NCI-H1436 treated with DMSO at 0.1 percent for 48 hours (cell line): ENCODE data around the gene CCDC28B.
"Not testable (repeated sequence)": the region's sequence is repeated elsewhere in the genome, so short reads cannot be mapped to it uniquely, and the experiment has no call there.

ENCODE experiments used
- DNase-seq: peaks from one replicate; lab custom pipeline; 2025; lab: John Stamatoyannopoulos, UW

The CCDC28B gene

DNA sequence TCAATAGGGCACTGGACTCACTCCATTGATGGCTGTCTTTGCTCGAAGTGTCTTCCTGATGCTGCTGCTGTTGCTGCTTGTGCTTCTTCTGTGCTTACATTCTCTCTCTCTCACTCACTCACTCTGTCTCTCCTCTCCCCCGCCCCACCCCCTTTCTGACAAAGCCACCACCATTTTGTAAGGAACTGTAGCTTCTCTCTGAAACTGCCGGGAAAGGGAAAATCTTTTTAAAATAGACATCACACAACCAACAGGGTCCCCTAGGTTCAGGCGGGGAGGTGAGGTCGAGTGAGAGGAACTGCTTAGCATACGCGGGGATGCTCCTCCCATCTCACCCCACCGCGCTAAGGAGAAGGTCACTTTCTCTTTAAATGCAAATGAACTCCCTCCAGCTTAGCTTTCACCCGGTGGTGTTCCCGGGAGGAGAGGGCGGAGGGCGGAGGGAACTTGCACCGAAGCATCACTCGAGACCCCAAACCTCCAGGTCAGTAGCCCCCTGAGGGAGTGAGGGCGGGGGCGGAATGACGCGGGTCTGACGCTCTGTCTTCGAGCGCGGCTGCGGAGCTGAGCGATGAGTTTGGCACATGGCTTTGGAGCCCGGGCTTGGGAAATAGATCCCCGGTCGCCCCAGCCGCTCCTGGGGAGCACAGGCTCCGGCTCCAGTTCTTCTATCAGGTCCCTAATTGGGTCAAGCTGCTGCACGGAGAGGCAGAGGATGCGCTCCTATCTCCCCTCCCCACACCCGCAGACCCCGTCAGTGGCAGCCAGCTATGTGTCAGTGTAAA, at the start of gene CCDC28B:
CCDC28B (plus strand) TSS at position 370 of the 785 bp plus-strand sequence. CDS start 1,341 bp downstream, outside the sequence.
- DNase-seq, result peak; percentile 31

DNA sequence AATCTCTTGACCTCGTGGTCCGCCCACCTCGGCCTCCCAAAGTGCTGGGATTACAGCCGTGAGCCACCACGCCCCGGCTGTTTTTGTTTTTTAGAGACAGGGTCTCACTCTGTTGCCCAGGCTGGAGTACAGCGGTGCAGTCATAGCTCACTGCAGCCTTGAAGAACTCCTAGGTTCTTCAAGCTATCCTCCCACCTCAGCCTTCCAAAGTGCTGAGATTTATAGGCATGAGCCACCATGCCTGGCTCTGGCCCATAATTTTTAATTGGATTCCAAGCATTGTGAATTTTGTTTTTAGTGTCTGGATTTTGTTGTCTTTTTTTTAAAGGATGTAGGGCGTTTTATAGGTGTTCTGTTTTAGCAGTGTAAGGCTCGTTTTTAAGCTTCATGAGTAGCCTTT, 49.5 kb upstream of the CCDC28B start:
- no peak for DNase-seq

DNA sequence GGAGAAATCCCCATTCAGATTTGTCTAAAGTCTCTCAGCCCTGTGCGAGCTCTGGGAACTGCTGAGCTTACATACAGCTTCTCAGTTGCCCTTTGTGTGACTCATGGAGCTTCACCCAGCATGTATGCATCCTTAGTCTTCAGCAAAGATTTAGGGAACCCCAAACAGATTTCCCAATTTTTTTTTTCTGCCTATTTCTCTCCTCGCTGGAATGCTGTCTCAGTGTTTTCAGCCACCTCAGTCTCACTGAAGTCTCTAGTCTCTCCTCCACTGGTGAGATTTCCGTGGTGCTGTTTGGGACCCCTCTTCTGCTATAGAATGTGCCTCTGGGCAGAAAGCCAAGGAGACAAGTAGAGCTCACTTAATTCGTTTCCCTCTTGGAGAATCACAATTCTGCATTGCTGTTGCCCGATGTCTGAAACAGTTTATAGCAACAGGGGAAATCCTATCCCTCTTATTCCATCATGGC, 49.0 kb upstream of the CCDC28B start:
- DNase-seq, result no peak

DNA sequence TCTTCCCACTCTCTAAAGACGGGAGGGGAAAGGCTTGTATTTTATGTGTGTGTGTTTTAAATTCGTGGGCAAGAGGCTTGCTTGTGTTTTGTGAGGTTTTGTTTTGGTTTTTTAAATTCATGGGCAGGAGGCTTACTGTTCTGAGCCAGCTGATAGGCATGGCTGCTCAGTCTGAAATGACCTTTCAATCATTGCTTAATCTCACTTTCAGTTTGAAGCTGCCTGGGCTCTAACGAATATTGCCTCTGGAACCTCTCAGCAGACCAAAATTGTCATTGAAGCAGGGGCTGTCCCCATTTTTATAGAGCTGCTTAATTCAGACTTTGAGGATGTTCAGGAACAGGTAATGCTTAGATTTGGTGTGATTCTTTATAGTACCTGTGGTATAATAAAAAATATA, 41.2 kb upstream of the CCDC28B start:
- no peak for DNase-seq

DNA sequence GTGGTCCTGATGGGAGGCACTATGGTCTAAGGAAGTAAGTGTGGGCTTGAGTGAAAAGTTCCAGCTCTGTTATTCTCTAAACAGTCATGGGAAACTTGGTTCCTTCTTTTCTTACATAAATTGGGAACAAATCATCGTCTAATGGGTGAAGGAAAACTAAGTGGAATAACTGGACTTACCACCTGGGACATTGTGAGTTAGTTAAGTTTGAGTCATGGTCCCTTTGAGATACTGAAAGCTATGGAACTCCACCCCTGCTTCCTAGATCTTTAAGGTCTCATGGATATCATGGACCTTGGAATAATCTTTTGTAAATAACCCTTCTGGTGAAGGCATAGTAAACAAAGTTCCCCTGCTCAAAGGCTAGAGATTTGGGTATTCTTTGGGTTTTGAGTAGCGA, 37.0 kb upstream of the CCDC28B start:
- DNase-seq, result no peak

DNA sequence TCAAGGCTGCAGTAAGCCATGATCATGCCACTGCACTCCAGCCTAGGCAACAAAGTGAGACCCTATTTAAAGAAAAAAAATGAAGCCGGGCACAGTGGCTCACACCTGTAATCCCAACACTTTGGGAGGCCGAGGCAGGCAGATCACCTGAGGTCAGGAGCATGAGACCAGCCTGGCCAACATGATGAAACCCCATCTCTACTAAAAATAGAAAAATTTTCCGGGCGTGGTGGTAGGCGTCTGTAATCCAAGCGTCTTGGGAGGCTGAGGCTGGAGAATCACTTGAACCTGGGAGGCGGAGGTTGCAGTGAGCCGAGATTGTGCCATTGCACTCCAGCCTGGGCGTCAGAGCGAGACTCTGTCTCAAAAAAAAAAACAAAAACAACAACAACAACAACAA, 34.8 kb upstream of the CCDC28B start:
- DNase-seq, result not testable (repeated sequence)

DNA sequence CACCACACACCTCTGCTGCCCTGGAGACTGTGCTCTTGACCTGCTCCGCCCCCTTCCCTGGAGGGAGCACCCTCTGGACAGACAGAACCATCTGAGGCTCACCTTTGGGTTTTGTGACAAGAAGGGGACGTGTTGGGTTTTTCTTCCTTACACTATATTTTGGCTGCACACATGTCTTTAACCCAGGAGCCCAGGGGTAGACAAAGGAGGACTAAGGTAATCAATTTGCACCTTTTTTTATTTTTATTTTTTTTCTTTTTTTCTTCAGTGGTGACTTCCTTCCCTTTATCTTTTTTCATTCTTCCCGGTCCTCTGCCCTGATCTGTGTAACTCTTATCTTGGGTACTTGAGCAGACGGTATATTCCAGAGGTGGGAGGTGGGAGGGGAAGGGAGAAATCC, 29.4 kb upstream of the CCDC28B start:
- DNase-seq, result no peak

DNA sequence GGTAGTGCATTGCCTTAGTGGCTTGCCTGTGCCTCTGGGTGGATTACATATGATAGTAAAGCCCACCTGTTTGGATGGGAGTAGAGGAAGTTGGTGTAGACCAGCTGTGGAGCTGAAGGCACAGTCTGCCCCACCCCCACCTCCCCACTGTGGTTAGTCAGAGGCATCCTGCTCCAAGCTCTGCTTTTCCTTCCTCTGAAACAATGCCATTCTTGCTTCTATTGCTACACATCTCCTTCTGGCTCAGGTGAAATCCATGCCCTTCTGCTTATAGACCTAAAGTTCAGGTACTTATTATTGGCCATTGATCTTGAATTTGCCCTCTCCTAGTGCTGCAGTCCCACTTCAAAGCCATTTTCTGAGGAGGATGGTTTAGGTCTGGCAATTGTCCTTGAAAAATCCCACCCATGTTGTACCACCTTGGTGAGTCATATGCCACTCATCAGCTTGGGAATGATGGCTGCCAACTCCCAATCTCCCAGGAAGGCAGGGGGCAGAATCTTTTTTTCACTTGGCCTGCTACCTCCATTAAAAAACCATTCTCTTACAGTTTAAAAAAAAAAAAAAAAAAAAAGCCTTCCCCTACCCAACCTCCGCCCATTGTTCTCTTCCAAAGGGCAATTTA, 27.7 kb upstream of the CCDC28B start:
- no peak for DNase-seq

DNA sequence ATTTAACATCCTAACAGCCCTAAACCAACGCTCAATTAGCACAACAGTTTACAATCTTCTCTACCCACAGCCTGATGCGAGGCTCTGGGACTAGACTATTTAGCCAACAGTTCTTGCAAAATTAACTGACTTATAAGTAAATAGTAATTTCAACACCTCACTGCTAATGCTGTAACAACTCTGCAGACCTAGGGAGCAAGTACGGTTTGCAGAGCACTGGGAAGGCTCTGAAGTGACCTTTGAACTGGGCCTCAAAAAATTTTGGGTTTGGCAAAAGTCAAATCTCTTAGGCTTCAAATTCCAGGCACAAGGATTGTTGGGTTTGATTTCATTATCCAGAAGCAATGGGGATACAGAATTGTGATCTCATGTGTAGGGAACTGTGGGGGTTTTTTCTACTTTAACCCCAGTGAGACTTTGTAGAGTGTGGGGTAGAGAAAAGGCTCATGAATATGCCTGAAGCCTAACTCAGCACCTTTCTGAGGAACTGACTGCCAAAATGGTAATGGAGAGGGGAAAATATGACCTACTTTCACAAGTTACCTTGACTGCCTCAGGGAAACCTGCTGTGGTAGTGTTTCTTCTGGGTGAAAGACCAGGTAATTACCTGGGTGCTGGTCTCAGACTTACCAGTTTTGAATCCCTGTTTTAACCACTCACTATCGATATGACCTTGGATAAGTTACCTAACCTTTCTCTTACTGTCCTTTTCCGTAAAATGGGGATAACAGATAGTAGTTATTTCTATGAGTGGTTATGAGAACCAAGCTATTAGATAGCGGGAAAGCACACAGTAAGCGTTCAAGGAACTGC, 21.8 kb upstream of the CCDC28B start:
- DNase-seq, result no peak

DNA sequence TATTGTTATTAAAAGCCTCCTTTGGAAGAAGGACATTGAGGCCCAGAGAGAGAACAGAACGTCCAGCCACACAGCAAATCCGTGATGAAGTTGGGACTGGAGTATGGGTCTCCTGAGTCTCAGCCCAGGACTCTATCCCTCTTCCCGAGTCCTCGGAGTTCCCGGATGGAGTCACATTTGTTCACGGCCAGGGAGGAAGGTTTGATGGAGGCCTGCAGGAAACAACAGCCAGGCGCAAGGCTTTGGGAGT, 21.3 kb upstream of the CCDC28B start:
- DNase-seq, result no peak

DNA sequence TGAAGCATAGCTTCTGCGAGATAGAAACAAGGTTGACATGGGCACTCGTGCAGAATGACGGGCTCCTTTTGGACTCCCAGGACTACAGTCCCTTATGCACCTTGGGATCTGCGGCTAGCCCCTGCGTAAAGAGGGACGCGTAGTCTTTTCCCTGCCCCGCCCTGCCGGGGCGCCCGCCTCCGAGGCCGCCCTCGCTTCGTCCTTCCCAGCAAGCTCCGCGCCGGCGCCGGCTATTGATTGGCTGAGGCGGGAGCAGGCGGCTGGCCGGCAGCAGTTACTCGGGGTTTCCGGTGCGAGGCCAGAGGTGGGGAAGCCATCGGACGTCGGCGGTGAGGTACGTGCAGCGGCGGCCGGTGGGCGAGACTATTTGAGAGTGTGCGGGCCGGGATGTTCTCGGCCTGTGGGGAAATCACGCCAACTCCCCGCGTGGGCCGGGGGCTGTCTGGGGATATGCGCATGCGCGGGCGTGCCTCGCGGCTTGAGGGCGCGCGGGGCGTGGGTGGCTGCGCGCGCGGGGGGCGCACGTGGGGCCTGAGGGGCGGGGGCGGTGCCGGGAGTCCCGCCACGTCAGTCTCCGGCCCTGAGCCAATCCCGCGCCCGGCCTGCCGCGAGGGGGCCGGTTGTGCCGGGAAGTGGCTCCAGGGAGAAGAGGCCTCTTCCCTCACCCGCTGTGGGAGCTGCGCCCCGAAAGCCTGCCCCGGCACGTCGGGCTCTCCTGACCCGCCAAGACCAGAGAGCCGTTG, 20.8 kb upstream of the CCDC28B start, which contains the start of gene TXLNA:
TXLNA (plus strand) TSS at position 233 of the 743 bp plus-strand sequence. CDS start 671 bp downstream, outside the sequence.
- peak; percentile 35 for DNase-seq

DNA sequence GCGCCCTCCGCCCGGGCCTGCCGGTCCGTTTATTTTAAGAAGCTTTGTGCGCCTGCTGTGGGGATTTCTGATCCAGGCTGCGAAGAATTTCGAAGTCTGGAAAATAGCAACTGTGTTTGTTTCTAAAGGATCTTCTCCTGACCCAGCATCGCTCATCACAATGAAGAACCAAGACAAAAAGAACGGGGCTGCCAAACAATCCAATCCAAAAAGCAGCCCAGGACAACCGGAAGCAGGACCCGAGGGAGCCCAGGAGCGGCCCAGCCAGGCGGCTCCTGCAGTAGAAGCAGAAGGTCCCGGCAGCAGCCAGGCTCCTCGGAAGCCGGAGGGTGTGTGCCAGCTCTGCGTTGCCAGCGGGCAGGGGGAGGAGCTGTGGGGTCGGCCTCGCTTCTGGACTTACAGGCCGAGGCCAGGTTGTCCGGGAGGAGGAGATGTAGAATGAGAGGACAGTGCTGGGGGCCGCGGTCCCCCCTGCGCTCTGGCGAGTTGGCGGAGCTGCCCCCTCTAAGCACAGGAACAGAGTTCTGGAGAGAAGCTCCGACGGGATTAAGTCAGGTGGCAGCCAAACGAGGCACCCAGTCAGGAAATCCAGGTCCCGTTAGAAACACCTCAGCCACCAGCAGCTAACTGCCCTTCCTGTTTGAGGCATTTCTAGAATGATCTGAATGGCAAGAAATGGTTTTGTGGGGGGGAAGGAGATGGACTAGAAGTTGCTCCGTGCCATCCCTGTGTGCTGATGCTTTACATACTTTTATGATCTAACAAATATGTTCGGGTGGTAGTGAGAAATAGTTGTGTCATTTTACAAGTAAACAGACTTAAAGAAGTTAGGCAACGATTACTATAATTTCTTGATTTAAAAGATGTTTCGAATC, 20.0 kb upstream of the CCDC28B start:
- no peak for DNase-seq

DNA sequence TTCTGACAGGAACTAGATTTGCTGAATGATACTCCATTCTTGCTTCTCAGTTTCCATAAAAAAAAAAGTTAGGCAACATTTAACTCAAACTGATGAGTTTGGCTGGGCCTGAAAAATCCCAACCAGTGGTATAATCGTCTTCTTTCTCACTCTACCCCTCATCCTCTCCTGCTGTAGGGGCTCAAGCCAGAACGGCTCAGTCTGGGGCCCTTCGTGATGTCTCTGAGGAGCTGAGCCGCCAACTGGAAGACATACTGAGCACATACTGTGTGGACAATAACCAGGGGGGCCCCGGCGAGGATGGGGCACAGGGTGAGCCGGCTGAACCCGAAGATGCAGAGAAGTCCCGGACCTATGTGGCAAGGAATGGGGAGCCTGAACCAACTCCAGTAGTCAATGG, 19.3 kb upstream of the CCDC28B start:
- no peak for DNase-seq

DNA sequence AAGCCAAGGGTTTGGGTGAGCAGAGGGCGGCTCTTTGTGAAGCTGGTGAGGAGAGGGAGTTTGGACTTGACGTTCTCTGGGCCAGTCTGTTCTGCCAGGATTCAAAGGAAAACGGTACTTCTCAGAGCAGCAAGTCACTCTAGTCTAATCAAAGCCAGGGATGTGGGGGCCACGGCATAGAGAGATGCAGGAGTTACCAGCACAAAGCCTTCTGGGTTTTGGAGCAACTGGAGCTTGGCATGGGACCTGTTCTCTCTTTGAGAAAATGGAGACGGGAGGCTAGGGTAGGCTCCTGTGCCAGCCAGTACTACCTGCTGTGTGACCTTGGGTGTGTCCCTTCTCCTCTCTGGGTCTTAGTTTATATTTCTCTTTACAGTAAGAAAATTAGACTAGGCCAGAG, 18.8 kb upstream of the CCDC28B start:
- DNase-seq, result no peak

DNA sequence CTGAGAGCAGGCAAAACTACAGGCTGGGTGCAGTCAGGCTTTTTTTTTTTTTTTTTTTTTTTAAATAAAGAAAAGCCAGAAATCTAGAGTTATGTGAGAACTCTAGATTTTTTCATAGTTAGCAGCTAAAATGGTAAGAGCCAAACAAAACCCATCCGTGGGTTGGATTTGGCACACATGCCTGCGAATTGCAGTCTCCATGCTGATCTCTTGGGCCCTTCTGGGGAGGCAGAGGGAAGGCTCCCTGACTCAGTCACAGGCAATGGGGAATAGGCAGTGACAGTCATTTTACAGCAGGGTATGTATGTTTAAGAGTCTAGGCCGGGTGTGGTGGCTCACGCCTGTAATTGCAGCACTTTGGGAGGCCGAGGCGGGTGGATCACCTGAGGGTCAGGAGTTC, 18.3 kb upstream of the CCDC28B start:
- DNase-seq, result no peak

DNA sequence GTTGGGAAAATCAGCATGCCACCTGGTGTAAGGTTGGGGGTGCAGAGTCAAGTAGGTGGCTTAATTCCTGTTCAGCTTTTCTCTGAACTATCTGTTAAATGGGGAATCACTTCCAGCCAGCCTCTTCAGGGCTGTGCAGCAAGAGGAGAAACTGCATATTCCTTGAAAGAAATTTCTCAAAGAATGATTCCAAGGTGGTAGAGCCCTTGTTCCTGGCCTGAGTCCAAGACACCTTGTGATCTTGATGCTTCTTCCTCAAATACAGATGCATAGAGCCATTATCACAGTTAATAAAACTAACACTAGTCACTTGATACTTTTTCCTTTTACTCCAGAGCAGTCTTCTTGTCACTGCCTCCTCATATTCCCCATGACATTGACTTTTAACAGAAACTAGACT, 15.7 kb upstream of the CCDC28B start:
- no peak for DNase-seq

DNA sequence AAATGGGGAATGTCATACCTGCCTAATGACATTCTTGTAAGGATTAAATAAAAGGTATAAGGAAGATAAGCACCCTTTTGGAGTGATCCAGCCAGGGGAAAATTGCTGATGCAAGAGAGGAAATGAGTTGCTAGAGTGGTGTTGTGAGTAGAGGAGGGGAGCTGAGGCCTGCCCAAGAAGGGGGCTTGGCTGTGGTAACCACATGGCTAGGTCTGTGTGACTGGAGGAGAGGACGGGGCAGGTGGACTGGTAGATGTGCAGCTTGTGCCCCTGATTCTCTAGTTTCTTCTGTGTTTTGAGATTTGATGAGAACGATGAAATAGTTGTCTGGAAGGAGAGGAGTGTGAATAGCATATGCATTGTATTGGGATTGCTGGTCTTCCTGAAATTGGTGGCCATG, 14.3 kb upstream of the CCDC28B start:
- DNase-seq, result no peak

DNA sequence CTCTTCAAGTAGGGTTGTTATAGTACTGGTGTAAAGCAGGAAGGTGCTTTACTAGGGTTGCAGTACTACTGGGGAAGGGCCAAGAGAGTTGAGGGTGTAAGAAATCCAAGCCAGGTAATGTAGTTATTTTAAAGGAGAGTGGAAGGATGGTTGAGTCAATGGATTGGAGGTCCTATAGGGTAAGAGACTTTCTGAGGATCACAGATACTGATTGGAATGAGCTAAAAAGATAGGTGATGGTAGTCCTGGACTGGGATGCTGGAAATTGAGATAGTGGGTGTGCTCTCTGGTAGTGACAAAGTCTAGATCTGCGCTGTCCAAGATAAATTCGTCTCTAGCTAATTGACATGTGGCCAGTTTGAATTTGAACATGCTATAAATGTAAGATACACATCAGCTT, 13.9 kb upstream of the CCDC28B start:
- DNase-seq, result no peak

DNA sequence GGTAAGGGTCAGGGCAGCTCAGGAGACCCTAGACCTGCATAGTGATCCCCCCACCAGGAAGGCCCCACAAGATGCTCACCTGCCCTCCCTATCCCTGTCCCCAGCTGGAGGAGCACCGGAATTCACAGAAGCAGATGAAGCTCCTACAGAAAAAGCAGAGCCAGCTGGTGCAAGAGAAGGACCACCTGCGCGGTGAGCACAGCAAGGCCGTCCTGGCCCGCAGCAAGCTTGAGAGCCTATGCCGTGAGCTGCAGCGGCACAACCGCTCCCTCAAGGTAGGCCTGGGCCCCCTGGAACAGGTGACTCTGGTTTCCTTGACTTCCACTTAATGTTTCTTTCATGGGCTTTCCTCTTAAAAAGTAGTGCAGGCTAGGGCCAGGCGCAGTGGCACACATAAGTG, 12.5 kb upstream of the CCDC28B start:
- DNase-seq, result no peak

DNA sequence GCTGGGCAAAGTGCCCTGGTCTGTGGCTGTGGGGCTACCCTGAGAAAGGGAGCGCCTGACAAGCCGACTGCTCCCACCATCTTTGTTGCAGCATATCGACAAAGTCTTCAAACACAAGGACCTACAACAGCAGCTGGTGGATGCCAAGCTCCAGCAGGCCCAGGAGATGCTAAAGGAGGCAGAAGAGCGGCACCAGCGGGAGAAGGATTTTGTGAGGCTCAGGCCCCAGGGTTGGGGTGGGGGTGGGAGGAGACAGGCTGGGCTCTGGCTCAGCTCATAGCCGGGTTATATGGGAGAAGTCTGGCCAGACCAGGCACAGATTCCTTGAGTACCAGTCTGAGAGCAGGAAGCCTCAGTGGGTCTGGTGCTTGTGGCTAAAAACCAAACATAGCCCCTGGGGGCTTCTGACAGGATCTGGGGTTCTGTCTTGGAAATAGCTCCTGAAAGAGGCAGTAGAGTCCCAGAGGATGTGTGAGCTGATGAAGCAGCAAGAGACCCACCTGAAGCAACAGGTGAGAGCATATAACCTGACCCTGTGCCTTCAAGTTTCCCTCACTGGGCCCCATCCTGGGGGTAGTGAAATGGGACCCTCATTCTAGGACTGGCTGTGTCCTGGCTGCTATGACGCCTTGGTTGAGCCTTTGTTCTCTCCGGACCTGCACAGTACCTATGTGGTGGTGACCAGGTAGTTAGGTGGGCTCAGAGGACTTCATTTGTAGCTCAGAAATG, 8.0 kb upstream of the CCDC28B start:
- DNase-seq, result no peak

DNA sequence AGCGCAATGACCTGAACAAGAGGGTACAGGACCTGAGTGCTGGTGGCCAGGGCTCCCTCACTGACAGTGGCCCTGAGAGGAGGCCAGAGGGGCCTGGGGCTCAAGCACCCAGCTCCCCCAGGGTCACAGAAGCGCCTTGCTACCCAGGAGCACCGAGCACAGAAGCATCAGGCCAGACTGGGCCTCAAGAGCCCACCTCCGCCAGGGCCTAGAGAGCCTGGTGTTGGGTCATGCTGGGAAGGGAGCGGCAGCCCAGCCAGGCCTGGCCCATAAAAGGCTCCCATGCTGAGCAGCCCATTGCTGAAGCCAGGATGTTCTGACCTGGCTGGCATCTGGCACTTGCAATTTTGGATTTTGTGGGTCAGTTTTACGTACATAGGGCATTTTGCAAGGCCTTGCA, 5.4 kb upstream of the CCDC28B start:
- DNase-seq, result no peak
